ENCODE measurements around the gene EYA2.
A peak's percentile ranks its signal among the peaks of the same experiment; 100 is the strongest.

EYA2 gene

GRCh38 chr20:47136782-47137181, 242.1 kb downstream of the EYA2 start:
- DNase-seq (ENCODE audit: low read depth) = no peak
- no peak overlapping the region for H3K4me3 ChIP-seq (ENCODE audit: low read depth, low read length)

GRCh38 chr20:47137231-47137870, 242.7 kb downstream of the EYA2 start:
- no peak for TF ChIP-seq CTCF (conservative IDR thresholded peaks at IDR 0.05; ENCODE audit: low read depth, low read length)
- H3K4me3 ChIP-seq (ENCODE audit: low read depth, low read length) = no peak overlapping the region
- no peak for DNase-seq (ENCODE audit: low read depth)

More at GRCh38 chr20:47136782-47137181, 242.1 kb downstream of the EYA2 start:
- no peak for TF ChIP-seq CTCF (conservative IDR thresholded peaks at IDR 0.05; ENCODE audit: low read depth, low read length)

GRCh38 chr20:47139934-47140535, 245.4 kb downstream of the EYA2 start:
- peak; percentile 29 for DNase-seq (ENCODE audit: low read depth)
- H3K4me3 ChIP-seq (ENCODE audit: low read depth, low read length) = no peak overlapping the region
- TF ChIP-seq CTCF (conservative IDR thresholded peaks at IDR 0.05; ENCODE audit: low read depth, low read length) = no peak

GRCh38 chr20:47141350-47141921, 246.8 kb downstream of the EYA2 start:
- TF ChIP-seq CTCF (conservative IDR thresholded peaks at IDR 0.05; ENCODE audit: low read depth, low read length) = no peak
- no peak for DNase-seq (ENCODE audit: low read depth)
- H3K4me3 ChIP-seq (ENCODE audit: low read depth, low read length) = no peak overlapping the region

GRCh38 chr20:47141941-47142773, 247.5 kb downstream of the EYA2 start:
- H3K4me3 ChIP-seq (ENCODE audit: low read depth, low read length) = no peak overlapping the region
- TF ChIP-seq CTCF (conservative IDR thresholded peaks at IDR 0.05; ENCODE audit: low read depth, low read length) = no peak
- DNase-seq (ENCODE audit: low read depth) = no peak

GRCh38 chr20:47142774-47143170, 248.1 kb downstream of the EYA2 start:
- no peak overlapping the region for H3K4me3 ChIP-seq (ENCODE audit: low read depth, low read length)
- TF ChIP-seq CTCF (conservative IDR thresholded peaks at IDR 0.05; ENCODE audit: low read depth, low read length) = no peak
- DNase-seq (ENCODE audit: low read depth) = no peak
